SK-N-SH (cell line): ENCODE data around the gene LRRC26. TPM values are rescaled to one million over a fixed set of nuclear protein-coding genes. Genes with fewer than 3 reads are reported as not detected.

Experiments
- CTCF ChIA-PET: fragments of 300-600, 350-600 bp; formaldehyde crosslinking; extraction: SDS; loops from one replicate; lab custom pipeline; 2021; lab: Yijun Ruan, JAX
- POLR2A ChIA-PET: fragments of 350-600 bp; sonication (Branson Sonifier 250); formaldehyde crosslinking; extraction: SDS; loops from one replicate; lab custom pipeline; 2020; ENCODE audit warnings: antibody characterized with exemption, inconsistent platforms; lab: Yijun Ruan, JAX
- DNase-seq: peaks from one replicate; pipeline ENCODE4 v3.0.0; 2012
- H2AFZ ChIP-seq: fragments of 200-600 bp; sonication (generic); 2 replicates; pipeline ENCODE4 v1.8.1; 2016; ENCODE audit warnings: antibody characterized with exemption, mild to moderate bottlenecking, low read depth
- H3F3A ChIP-seq: fragments of 200-600 bp; sonication (generic); replicated peaks from 2 replicates; pipeline ENCODE3; 2016; ENCODE audit warnings: antibody characterized with exemption, mild to moderate bottlenecking; ENCODE audit not compliant: insufficient read depth
- H3K27ac ChIP-seq, 2 experiments: fragments of 200-500 bp in 1 of 2; fragments of 200-600 bp in 1 of 2; sonication (Bioruptor generic) in 1 of 2; sonication (generic), shearing (Covaris generic) in 1 of 2; 2 replicates each; pipeline versions ENCODE4 v1.5.1 to v1.6.1; 2014 to 2016; ENCODE audit warnings: low read depth in 2 of 2, inconsistent platforms in 1 of 2, low read length in 1 of 2, mild to moderate bottlenecking in 1 of 2, mixed read lengths in 1 of 2
- H3K27me3 ChIP-seq: fragments of 200-600 bp; sonication (generic), shearing (Covaris generic); 2 replicates; pipeline ENCODE4 v1.6.1; 2016; ENCODE audit warnings: mixed run types; ENCODE audit not compliant: insufficient read depth
- H3K36me3 ChIP-seq, 2 experiments: fragments of 200-500 bp in 1 of 2; fragments of 200-600 bp in 1 of 2; sonication (Bioruptor generic) in 1 of 2; sonication (generic) in 1 of 2; replicated peaks in 1 of 2; 2 replicates each; pipeline versions ENCODE3 to v1.5.1; 2014 to 2016; ENCODE audit warnings: low read length in 1 of 2, mild to moderate bottlenecking in 1 of 2; ENCODE audit not compliant: insufficient read depth in 2 of 2, control insufficient read depth in 1 of 2
- H3K4me1 ChIP-seq, 2 experiments: fragments of 200-500 bp in 1 of 2; fragments of 200-600 bp in 1 of 2; sonication (Bioruptor generic) in 1 of 2; sonication (generic), shearing (Covaris generic) in 1 of 2; 2 replicates each; pipeline versions ENCODE4 v1.5.1 to v1.6.1; 2014 to 2016; ENCODE audit warnings: low read depth in 1 of 2, low read length in 1 of 2, mixed run types in 1 of 2; ENCODE audit not compliant: insufficient read depth in 2 of 2, control insufficient read depth in 1 of 2
- H3K4me2 ChIP-seq: fragments of 200-600 bp; sonication (generic), shearing (Covaris generic); 2 replicates; pipeline ENCODE4 v1.6.1; 2017; ENCODE audit warnings: mixed run types
- H3K4me3 ChIP-seq, 2 experiments: fragments of 200-500 bp in 1 of 2; fragments of 200-600 bp in 1 of 2; sonication (Bioruptor generic) in 1 of 2; sonication (generic), shearing (Covaris generic) in 1 of 2; 2 replicates each; pipeline versions ENCODE4 v1.5.1 to v1.8.1; 2014 to 2016; ENCODE audit warnings: low read depth in 2 of 2, inconsistent platforms in 1 of 2, low read length in 1 of 2, mild to moderate bottlenecking in 1 of 2, mixed read lengths in 1 of 2, moderate library complexity in 1 of 2
- H3K79me2 ChIP-seq: fragments of 200-600 bp; sonication (generic); 2 replicates; pipeline ENCODE4 v1.8.1; 2017; ENCODE audit warnings: mild to moderate bottlenecking; ENCODE audit not compliant: insufficient read depth
- H3K9ac ChIP-seq: fragments of 200-600 bp; sonication (generic); 2 replicates; pipeline ENCODE4 v1.6.1; 2017; ENCODE audit warnings: mixed run types
- H3K9me2 ChIP-seq: fragments of 200-600 bp; sonication (generic); 2 replicates; pipeline ENCODE4 v1.6.1; 2017; ENCODE audit warnings: mixed run types
- H3K9me3 ChIP-seq: fragments of 200-600 bp; sonication (generic); 2 replicates; pipeline ENCODE4 v1.6.1; 2017; ENCODE audit warnings: mixed run types, mild to moderate bottlenecking, moderate library complexity
- H4K20me1 ChIP-seq: fragments of 200-600 bp; sonication (generic); 2 replicates; pipeline ENCODE4 v1.6.1; 2017; ENCODE audit warnings: mild to moderate bottlenecking, mixed run types; ENCODE audit not compliant: insufficient read depth
- CHD2 ChIP-seq: fragments of 150-350 bp; IDR thresholded peaks from 2 replicates; pipeline ENCODE4 v1.6.1; 2018; ENCODE audit warnings: low read length; ENCODE audit not compliant: partially characterized antibody
- CTCF ChIP-seq: fragments of 200-600 bp; sonication (generic); IDR thresholded peaks from 2 replicates; pipeline ENCODE4 v1.6.1; 2017; ENCODE audit warnings: antibody characterized with exemption, mild to moderate bottlenecking, moderate library complexity
- EP300 ChIP-seq, 2 experiments: IDR thresholded peaks; 2 replicates each; pipeline versions ENCODE4 v1.4.0 to v1.6.1; 2012; ENCODE audit warnings: borderline replicate concordance in 1 of 2, low read depth in 1 of 2, low read length in 1 of 2
- FOXM1 ChIP-seq: IDR thresholded peaks from 2 replicates; pipeline ENCODE4 v1.4.0; 2012; ENCODE audit warnings: low read depth, mild to moderate bottlenecking
- GATA2 ChIP-seq: sonication (generic); formaldehyde crosslinking; IDR thresholded peaks from 2 replicates; pipeline ENCODE4 v1.5.0; 2020; ENCODE audit warnings: mild to moderate bottlenecking, missing genetic modification reagents
- REST ChIP-seq: IDR thresholded peaks from 2 replicates; pipeline ENCODE4 v1.6.1; 2012; ENCODE audit warnings: mild to moderate bottlenecking, low read depth, low read length, moderate library complexity
- SIN3A ChIP-seq: IDR thresholded peaks from 2 replicates; pipeline ENCODE4 v1.6.1; 2012; ENCODE audit warnings: low read depth, mild to moderate bottlenecking, low read length, moderate library complexity, borderline replicate concordance
- TAF1 ChIP-seq: IDR thresholded peaks from 2 replicates; pipeline ENCODE4 v1.6.1; 2012; ENCODE audit warnings: low read depth, mild to moderate bottlenecking, low read length, moderate library complexity, borderline replicate concordance
- YY1 ChIP-seq: IDR thresholded peaks from 2 replicates; pipeline ENCODE4 v1.4.0; 2012; ENCODE audit warnings: low read depth, mild to moderate bottlenecking
- WGBS: methylation state at CpG from one replicate; pipeline ENCODE4 v1.1.6; 2017; ENCODE audit warnings: low lambda C conversion rate; 5-methylcytosine and 5-hydroxymethylcytosine counted together
- polyA plus RNA-seq, 3 experiments: library from polyadenylated mRNA; depleted of rRNA; stranded (reverse); fragments of >200 nt; gene quantifications; 2 replicates each; pipeline ENCODE4 v1.2.3, GENCODE V29; 2012
- TF ChIP-seq, protein P1 (sequence below): IDR thresholded peaks from 2 replicates; pipeline ENCODE4 v1.4.0; 2012; ENCODE audit warnings: low read depth

The LRRC26 gene
- polyA plus RNA-seq, 1 of the 3 experiments (the other 2 are of a cell fraction): not detected

DNA sequence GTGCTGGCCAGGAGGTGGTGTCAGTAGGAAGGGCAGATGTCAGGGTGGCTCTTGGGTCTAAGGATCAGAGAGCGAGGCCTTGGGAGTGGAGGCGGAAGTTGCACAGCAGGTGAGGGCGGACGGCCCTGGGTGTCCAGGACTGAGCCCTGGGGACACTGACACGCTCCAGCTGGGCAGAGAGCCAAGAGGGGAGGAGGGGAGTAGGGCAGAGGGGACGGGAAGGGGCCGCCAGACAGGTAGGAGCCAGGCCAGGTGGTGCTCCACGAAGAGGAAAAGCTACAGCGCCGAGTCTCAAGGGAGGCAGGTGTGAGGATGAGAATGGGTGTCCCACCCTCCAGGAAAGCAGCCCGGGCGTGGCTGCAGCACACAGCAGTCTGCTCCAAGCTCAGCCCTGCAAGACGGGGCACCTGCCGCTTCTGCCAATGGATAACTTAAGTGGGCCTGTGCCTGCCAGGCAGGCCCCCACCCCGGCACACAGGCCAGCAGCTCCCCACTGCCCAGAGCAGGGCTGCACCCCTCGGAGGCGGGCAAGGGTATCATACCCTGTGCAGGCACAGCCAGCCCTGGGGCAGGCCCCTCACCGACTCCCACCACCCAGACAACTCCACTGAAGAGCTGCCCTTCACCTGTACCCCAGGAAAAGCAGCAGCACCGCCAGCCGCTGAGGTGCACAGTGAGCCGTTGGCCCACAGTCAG, 25.8 kb upstream of the LRRC26 start:
- TF ChIP-seq, protein P1, sequence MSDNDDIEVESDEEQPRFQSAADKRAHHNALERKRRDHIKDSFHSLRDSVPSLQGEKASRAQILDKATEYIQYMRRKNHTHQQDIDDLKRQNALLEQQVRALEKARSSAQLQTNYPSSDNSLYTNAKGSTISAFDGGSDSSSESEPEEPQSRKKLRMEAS: no peak
- TF ChIP-seq YY1: no peak
- no peak for TF ChIP-seq EP300 (IDR thresholded peaks at IDR 0.05; ENCODE audit: borderline replicate concordance in 1 of 2, low read depth in 1 of 2, low read length in 1 of 2)
- TF ChIP-seq CHD2: no peak
- TF ChIP-seq SIN3A: no peak
- no peak for TF ChIP-seq FOXM1
- TF ChIP-seq REST: no peak
- no peak for TF ChIP-seq CTCF
- H3K4me1 ChIP-seq: peaks cover 12 to 20% of the 10 kb centered on the region in 2 experiments; a peak in 2 of 4 replicates
- H3K27me3 ChIP-seq: no peaks in the 10 kb centered on the region
- ChIA-PET POLR2A (interaction anchor here (1.4 to 1.5 kb wide), 2 partner anchors 9 to 66 kb away, joined by 3 read pairs; no protein-coding TSS in a partner anchor), CTCF (interaction anchor here (1.3 to 2.0 kb wide), 5 partner anchors 27 to 167 kb away, joined by 3 to 9 read pairs (median 5); partner anchors contain the start of genes NPDC1 and RNF224)
- WGBS: 80% methylated on average over 9 of the region's 21 CpGs
- H3K36me3 ChIP-seq: peaks cover 0 to 17% of the 10 kb centered on the region in 2 experiments
- no peaks in the 10 kb centered on the region for H3F3A ChIP-seq
- DNase-seq: no peak
- H3K27ac ChIP-seq: no peak overlapping the region
- H3K79me2 ChIP-seq: peaks cover 63% of the 10 kb centered on the region
- no peak overlapping the region for H3K4me3 ChIP-seq
- no peak overlapping the region for H2AFZ ChIP-seq
- H3K9ac ChIP-seq: no peak overlapping the region
- no peak overlapping the region for H3K4me2 ChIP-seq
- no peaks in the 10 kb centered on the region for H3K9me2 ChIP-seq
- H3K9me3 ChIP-seq: no peaks in the 10 kb centered on the region
- peaks cover 56% of the 10 kb centered on the region for H4K20me1 ChIP-seq

- CTCF ChIA-PET: interaction anchor here (1.3 to 2.0 kb wide), 5 partner anchors 28 to 166 kb away, joined by 3 to 9 read pairs (median 5); partner anchors contain the start of genes NPDC1 and RNF224
- POLR2A ChIA-PET: interaction anchor here (1.4 to 1.5 kb wide), 2 partner anchors 10 to 65 kb away, joined by 3 read pairs; no protein-coding TSS in a partner anchor
Observed at GRCh38 chr9:137194909-137195308, 25.1 kb upstream of the LRRC26 start.

More at GRCh38 chr9:137194909-137195308, 25.1 kb upstream of the LRRC26 start:
- no peaks in the 10 kb centered on the region for H3K27me3 ChIP-seq
- no peaks in the 10 kb centered on the region for H3K9me2 ChIP-seq
- no peaks in the 10 kb centered on the region for H3K9me3 ChIP-seq
- no peak for DNase-seq
- H3F3A ChIP-seq: peaks cover 2% of the 10 kb centered on the region
- H4K20me1 ChIP-seq: peaks cover 63% of the 10 kb centered on the region
- H3K36me3 ChIP-seq: peaks cover 3 to 20% of the 10 kb centered on the region in 2 experiments
- H2AFZ ChIP-seq: no peak overlapping the region
- no peak overlapping the region for H3K4me2 ChIP-seq
- H3K79me2 ChIP-seq: peaks cover 71% of the 10 kb centered on the region
- peaks cover 13 to 24% of the 10 kb centered on the region in 2 experiments; a peak in 3 of 4 replicates for H3K4me1 ChIP-seq
- H3K9ac ChIP-seq: no peak overlapping the region
- H3K27ac ChIP-seq: no peak overlapping the region
- H3K4me3 ChIP-seq: no peak overlapping the region
- TF ChIP-seq GATA2 (CRISPR knock-in tag) (no peak), TAF1 (no peak)
- TF ChIP-seq, all 33 proteins: peak for 0
- WGBS: 84% methylated on average over 9 of the region's 10 CpGs
